ENCODE data around the gene KCNMA1. TPM values are rescaled to one million over a fixed set of nuclear protein-coding genes. Genes with fewer than 3 reads are reported as not detected.

Gene KCNMA1
- total and polyA plus RNA-seq, 10 of the 15 experiments (the other 5 are each of a cell fraction or from before 2014, with no cell fraction given): 8.5 to 77.0 (median 21.3) TPM

DNA sequence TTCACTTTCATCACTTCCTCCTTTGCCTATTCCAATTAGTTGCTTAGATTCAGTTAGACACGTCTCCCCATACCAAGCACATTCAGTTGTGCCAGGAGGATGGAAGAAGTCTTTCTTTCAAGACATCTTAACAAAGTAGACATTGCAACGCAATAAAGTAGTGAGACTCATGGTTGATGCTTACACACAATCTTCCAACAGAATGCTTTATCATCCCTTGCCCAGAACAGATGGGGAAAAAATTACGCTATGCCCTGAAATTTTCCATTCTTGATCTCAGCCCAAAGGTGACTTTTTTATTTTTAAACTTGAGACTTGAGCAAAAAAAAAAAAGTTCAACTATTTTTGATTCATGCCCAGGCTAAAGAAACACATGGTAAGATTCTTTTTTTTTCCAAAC, 74.9 kb downstream of the KCNMA1 start (continued):
- TF ChIP-seq, protein P1, sequence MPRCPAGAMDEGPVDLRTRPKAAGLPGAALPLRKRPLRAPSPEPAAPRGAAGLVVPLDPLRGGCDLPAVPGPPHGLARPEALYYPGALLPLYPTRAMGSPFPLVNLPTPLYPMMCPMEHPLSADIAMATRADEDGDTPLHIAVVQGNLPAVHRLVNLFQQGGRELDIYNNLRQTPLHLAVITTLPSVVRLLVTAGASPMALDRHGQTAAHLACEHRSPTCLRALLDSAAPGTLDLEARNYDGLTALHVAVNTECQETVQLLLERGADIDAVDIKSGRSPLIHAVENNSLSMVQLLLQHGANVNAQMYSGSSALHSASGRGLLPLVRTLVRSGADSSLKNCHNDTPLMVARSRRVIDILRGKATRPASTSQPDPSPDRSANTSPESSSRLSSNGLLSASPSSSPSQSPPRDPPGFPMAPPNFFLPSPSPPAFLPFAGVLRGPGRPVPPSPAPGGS (IDR thresholded peaks at IDR 0.05; ENCODE audit: borderline replicate concordance, insufficient read depth, low read depth, low read length, poor library complexity, severe bottlenecking): no peak
- TF ChIP-seq ZNF622 (IDR thresholded peaks at IDR 0.05): no peak
- no peak for TF ChIP-seq SIN3A (IDR thresholded peaks at IDR 0.05; ENCODE audit: low read depth, low read length)
- TF ChIP-seq, protein P2, sequence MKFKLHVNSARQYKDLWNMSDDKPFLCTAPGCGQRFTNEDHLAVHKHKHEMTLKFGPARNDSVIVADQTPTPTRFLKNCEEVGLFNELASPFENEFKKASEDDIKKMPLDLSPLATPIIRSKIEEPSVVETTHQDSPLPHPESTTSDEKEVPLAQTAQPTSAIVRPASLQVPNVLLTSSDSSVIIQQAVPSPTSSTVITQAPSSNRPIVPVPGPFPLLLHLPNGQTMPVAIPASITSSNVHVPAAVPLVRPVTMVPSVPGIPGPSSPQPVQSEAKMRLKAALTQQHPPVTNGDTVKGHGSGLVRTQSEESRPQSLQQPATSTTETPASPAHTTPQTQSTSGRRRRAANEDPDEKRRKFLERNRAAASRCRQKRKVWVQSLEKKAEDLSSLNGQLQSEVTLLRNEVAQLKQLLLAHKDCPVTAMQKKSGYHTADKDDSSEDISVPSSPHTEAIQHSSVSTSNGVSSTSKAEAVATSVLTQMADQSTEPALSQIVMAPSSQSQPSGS (IDR thresholded peaks at IDR 0.05; ENCODE audit: low read length): no peak
- TF ChIP-seq, protein P3, sequence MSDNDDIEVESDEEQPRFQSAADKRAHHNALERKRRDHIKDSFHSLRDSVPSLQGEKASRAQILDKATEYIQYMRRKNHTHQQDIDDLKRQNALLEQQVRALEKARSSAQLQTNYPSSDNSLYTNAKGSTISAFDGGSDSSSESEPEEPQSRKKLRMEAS (IDR thresholded peaks at IDR 0.05; ENCODE audit: low read depth, low read length): no peak

DNA sequence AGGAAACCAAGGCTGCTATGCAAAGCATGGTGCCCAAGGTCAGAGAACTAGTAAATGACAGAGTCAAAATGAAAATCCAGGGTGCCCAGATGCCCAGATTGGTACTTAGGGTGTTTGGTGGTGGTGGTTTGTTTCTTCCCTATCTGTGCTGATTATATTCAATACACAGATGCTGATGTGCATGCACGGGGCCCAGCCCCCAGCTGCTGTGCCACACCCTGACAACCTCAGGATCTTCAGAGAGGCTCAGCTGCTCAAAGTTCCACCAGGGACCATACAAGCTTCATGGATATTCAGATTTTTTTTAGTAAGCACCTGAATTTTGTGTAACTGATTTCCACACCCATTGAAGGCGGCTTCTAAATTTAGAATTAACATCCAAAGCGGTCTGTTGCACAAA, 75.6 kb downstream of the KCNMA1 start:
- FAIRE-seq (no peak), DNase-seq (ENCODE audit: low read depth, low spot score) (no peak), ATAC-seq (peak; percentile 40)
- Histone ChIP-seq H3K27me3 (replicated peaks in 1 of 2; ENCODE audit: control insufficient read depth in 2 of 2, insufficient read depth in 2 of 2, low read length in 1 of 2) (no peaks in the 10 kb centered on the region), H3K9ac (ENCODE audit: control insufficient read depth, insufficient read depth, low read length) (no peak overlapping the region), H3K4me1 (ENCODE audit: control insufficient read depth, insufficient read depth, low read length) (no peaks in the 10 kb centered on the region), H3K79me2 (ENCODE audit: control insufficient read depth, insufficient read depth, low read length) (no peaks in the 10 kb centered on the region), H3K27ac (ENCODE audit: control insufficient read depth, insufficient read depth) (no peak overlapping the region), H3K36me3 (ENCODE audit: control insufficient read depth in 2 of 2, insufficient read depth in 2 of 2, low read length in 1 of 2) (no peaks in the 10 kb centered on the region), H3K4me2 (ENCODE audit: control insufficient read depth, insufficient read depth) (no peak overlapping the region; the same call in 1 of the 2 replicates), H4K20me1 (ENCODE audit: control insufficient read depth, insufficient read depth) (no peaks in the 10 kb centered on the region), H3K4me3 (no peak overlapping the region), H3K9me3 (replicated peaks; ENCODE audit: control insufficient read depth, insufficient read depth, low read length) (no peaks in the 10 kb centered on the region; the same call in 2 of the 3 replicates), H2AFZ (ENCODE audit: control insufficient read depth, low read depth, low read length) (no peak overlapping the region)
- ChIA-PET RAD21 (ENCODE audit: unreplicated experiment) (interaction anchor here (0.8 to 2.7 kb wide), 8 partner anchors 9 to 76 kb away, joined by 3 to 10 read pairs (median 4); partner anchors contain the start of gene KCNMA1), CTCF (interaction anchor here (0.7 to 3.8 kb wide), 8 partner anchors 9 to 150 kb away, joined by 3 to 12 read pairs (median 4); no protein-coding TSS in a partner anchor), SMC1A (ENCODE audit: uncharacterized antibody, unreplicated experiment) (interaction anchor here (1.1 to 3.4 kb wide), 14 partner anchors 9 to 68 kb away, joined by 3 to 12 read pairs (median 4); no protein-coding TSS in a partner anchor), POLR2A (interaction anchor here (1.1 to 1.4 kb wide), 3 partner anchors 8 to 37 kb away, joined by 3 to 5 read pairs (median 3); no protein-coding TSS in a partner anchor)
- 32% methylated on average over 3 of the region's 3 CpGs for WGBS (ENCODE audit: insufficient coverage, insufficient replicate concordance, low lambda C conversion rate, missing lambda C conversion rate)
- BruUV-seq (replicated peaks): no TSS peak
- intact Hi-C loops (cut with micrococcal nuclease; ENCODE audit: unreplicated experiment): no loop called here
- in situ Hi-C loops (cut with MboI): no loop called here
- no peak for TF ChIP-seq DPF2 (IDR thresholded peaks at IDR 0.05)
- TF ChIP-seq, protein P4, sequence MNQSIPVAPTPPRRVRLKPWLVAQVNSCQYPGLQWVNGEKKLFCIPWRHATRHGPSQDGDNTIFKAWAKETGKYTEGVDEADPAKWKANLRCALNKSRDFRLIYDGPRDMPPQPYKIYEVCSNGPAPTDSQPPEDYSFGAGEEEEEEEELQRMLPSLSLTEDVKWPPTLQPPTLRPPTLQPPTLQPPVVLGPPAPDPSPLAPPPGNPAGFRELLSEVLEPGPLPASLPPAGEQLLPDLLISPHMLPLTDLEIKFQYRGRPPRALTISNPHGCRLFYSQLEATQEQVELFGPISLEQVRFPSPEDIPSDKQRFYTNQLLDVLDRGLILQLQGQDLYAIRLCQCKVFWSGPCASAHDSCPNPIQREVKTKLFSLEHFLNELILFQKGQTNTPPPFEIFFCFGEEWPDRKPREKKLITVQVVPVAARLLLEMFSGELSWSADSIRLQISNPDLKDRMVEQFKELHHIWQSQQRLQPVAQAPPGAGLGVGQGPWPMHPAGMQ (IDR thresholded peaks at IDR 0.05; ENCODE audit: borderline replicate concordance): no peak
- TF ChIP-seq ZSCAN29 (IDR thresholded peaks at IDR 0.05): no peak
- TF ChIP-seq TBL1XR1 (IDR thresholded peaks at IDR 0.05; ENCODE audit: low read depth, low read length): no peak
- TF ChIP-seq SUPT20H (IDR thresholded peaks at IDR 0.05; ENCODE audit: borderline replicate concordance, control insufficient read depth, low read depth, low read length): no peak
- no peak for TF ChIP-seq ETV6 (conservative IDR thresholded peaks at IDR 0.05 in 1 of 2, IDR thresholded peaks at IDR 0.05 in 1 of 2; ENCODE audit: borderline replicate concordance in 1 of 2, low read depth in 1 of 2)
- TF ChIP-seq SIN3A (IDR thresholded peaks at IDR 0.05; ENCODE audit: low read depth, low read length): no peak
- no peak for TF ChIP-seq NR2C1 (IDR thresholded peaks at IDR 0.05)
- no peak for TF ChIP-seq POLR2A (IDR thresholded peaks at IDR 0.05; ENCODE audit: low read depth, low read length)
- TF ChIP-seq BMI1 (IDR thresholded peaks at IDR 0.05; ENCODE audit: borderline replicate concordance): no peak
- no peak for TF ChIP-seq BRCA1 (IDR thresholded peaks at IDR 0.05; ENCODE audit: low read depth, low read length)
- no peak for TF ChIP-seq SMAD1 (IDR thresholded peaks at IDR 0.05; ENCODE audit: low read depth, partially characterized antibody)
- no peak for TF ChIP-seq MEF2A (IDR thresholded peaks at IDR 0.05; ENCODE audit: insufficient read depth, low read depth, low read length)
- TF ChIP-seq IRF4 (IDR thresholded peaks at IDR 0.05; ENCODE audit: low read depth, low read length): no peak
